OCI-M2 (cell line): ENCODE measurements around the gene MARCHF5.

Source experiments
- DNase-seq: peaks from one replicate; lab custom pipeline; 2025; ENCODE audit not compliant: unreplicated experiment; lab: John Stamatoyannopoulos, UW

Gene MARCHF5

GRCh38 chr10:92290837-92291615 lies at the start of gene MARCHF5, which contains the start of gene CPEB3:
TSS of gene MARCHF5 (plus strand) at chr10:92291167. CDS start at chr10:92291495, 328 bp downstream.
TSS of gene CPEB3 (minus strand) at chr10:92291078. CDS start at chr10:92240350, 50,728 bp downstream.
- peak; percentile 58 for DNase-seq

GRCh38 chr10:92241501-92241900 lies 49.5 kb upstream of the MARCHF5 start:
- no peak for DNase-seq

- no peak for DNase-seq
These were observed 48.6 kb upstream of the MARCHF5 start for GRCh38 chr10:92242380-92242779.

GRCh38 chr10:92242910-92243671 lies 47.9 kb upstream of the MARCHF5 start:
- no peak for DNase-seq

GRCh38 chr10:92244796-92245195 lies 46.2 kb upstream of the MARCHF5 start:
- DNase-seq = no peak

- no peak for DNase-seq
These were observed 42.4 kb upstream of the MARCHF5 start for GRCh38 chr10:92248566-92248965.

GRCh38 chr10:92263396-92263795 lies 27.6 kb upstream of the MARCHF5 start:
- DNase-seq = no peak

GRCh38 chr10:92264249-92264648 lies 26.7 kb upstream of the MARCHF5 start:
- DNase-seq = no peak

GRCh38 chr10:92265687-92266258 lies 25.2 kb upstream of the MARCHF5 start:
- DNase-seq = no peak

- DNase-seq = no peak
These were observed 23.6 kb upstream of the MARCHF5 start for GRCh38 chr10:92267343-92267742.

GRCh38 chr10:92268748-92269147 lies 22.2 kb upstream of the MARCHF5 start:
- DNase-seq = no peak

GRCh38 chr10:92274071-92274470 lies 16.9 kb upstream of the MARCHF5 start:
- DNase-seq = no peak

- no peak for DNase-seq
These were observed 11.8 kb upstream of the MARCHF5 start for GRCh38 chr10:92278996-92279696.

GRCh38 chr10:92284112-92284704 lies 6.8 kb upstream of the MARCHF5 start:
- no peak for DNase-seq

- DNase-seq = no peak
These were observed 711 bp upstream of the MARCHF5 start for GRCh38 chr10:92290076-92290836.

- no peak for DNase-seq
These were observed 574 bp downstream of the MARCHF5 start for GRCh38 chr10:92291616-92291865.

GRCh38 chr10:92291921-92292845 lies 1.2 kb downstream of the MARCHF5 start:
- DNase-seq = no peak

GRCh38 chr10:92298487-92298886 lies 7.5 kb downstream of the MARCHF5 start:
- no peak for DNase-seq

- no peak for DNase-seq
These were observed 12.1 kb downstream of the MARCHF5 start for GRCh38 chr10:92303096-92303495.
